Measurements from ENCODE around the gene CCDC71. TPM values are rescaled to one million over a fixed set of nuclear protein-coding genes. Genes with fewer than 3 reads are reported as not detected.
A peak's percentile ranks its signal among the peaks of the same experiment; 100 is the strongest.

CCDC71 gene
- total and polyA plus RNA-seq, 2 experiments from 2014 or later: 0.60 to 36.5 TPM

DNA sequence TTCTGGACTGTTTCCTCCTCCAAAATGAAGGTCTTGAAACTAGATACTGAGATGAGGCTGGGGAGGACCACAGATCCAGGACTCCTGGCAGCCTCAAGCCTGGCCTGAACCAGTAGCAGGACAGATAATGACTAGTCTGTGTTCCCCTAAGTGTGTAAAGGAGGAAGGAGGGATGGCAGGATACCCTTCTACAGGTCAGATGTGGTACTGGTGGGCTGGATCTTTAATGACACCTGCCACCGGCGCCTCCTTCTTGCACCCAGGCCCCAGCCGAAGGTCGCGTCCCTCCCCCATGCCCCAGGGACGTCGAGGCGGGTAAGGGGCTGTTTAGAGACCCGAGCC lies 46.1 kb downstream of the CCDC71 start:
- Histone ChIP-seq H3K4me2 (peak overlapping the region; percentile 91), H3K79me2 (peaks cover 20% of the 10 kb centered on the region), H3K4me3 (peak overlapping the region; percentile 78), H3K4me1 (ENCODE audit: insufficient read depth) (peaks cover 9% of the 10 kb centered on the region), H3K27ac (peak overlapping the region; percentile 90), H3K9me3 (ENCODE audit: low read depth) (no peaks in the 10 kb centered on the region), H3K36me3 (replicated peaks; ENCODE audit: insufficient read depth, low read depth) (no peaks in the 10 kb centered on the region), H4K20me1 (ENCODE audit: insufficient read depth, poor library complexity, severe bottlenecking) (no peaks in the 10 kb centered on the region), H2AFZ (peak overlapping the region; percentile 69), H3K9me2 (replicated peaks; ENCODE audit: insufficient read depth) (no peaks in the 10 kb centered on the region), H3K27me3 (no peaks in the 10 kb centered on the region)
- DNase-seq (ENCODE audit: low spot score): no peak
- TF ChIP-seq EZH2phosphoT487 (IDR thresholded peaks at IDR 0.05; ENCODE audit: low read depth, severe bottlenecking, unreplicated experiment) (no peak), EZH2 (IDR thresholded peaks at IDR 0.05; ENCODE audit: borderline replicate concordance) (no peak)
- TF ChIP-seq, protein P1, sequence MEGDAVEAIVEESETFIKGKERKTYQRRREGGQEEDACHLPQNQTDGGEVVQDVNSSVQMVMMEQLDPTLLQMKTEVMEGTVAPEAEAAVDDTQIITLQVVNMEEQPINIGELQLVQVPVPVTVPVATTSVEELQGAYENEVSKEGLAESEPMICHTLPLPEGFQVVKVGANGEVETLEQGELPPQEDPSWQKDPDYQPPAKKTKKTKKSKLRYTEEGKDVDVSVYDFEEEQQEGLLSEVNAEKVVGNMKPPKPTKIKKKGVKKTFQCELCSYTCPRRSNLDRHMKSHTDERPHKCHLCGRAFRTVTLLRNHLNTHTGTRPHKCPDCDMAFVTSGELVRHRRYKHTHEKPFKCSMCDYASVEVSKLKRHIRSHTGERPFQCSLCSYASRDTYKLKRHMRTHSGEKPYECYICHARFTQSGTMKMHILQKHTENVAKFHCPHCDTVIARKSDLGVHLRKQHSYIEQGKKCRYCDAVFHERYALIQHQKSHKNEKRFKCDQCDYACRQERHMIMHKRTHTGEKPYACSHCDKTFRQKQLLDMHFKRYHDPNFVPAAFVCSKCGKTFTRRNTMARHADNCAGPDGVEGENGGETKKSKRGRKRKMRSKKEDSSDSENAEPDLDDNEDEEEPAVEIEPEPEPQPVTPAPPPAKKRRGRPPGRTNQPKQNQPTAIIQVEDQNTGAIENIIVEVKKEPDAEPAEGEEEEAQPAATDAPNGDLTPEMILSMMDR (IDR thresholded peaks at IDR 0.05; ENCODE audit: poor library complexity): no peak
- 0% methylated on average over 6 of the region's 9 CpGs for WGBS (ENCODE audit: low lambda C conversion rate, missing lambda C conversion rate)

DNA sequence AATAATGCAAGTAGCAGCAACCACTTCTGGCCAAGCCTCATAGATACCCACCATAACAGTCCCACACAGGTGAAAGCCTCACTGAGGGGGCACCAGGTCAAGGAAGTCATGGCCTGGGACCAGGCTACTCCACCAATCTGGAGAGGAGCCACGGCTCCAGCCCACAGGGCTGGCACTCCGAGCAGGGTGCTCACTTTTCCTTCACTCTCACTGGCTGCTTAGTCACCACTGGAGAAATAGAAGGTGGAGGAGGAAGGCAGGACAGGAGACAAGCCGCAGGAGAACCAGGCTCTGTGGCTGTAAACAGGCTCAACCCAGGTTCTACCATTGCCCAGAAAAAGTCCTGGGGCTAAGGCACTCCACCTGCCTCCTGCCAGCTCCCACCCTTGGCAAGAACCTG lies 46.7 kb downstream of the CCDC71 start:
- no peak for DNase-seq (ENCODE audit: low spot score)
- Histone ChIP-seq H3K79me2 (peaks cover 20% of the 10 kb centered on the region), H3K4me2 (peak overlapping the region; percentile 91), H3K9me3 (ENCODE audit: low read depth) (no peaks in the 10 kb centered on the region), H3K4me1 (ENCODE audit: insufficient read depth) (peaks cover 9% of the 10 kb centered on the region), H3K4me3 (peak overlapping the region; percentile 78), H3K9me2 (replicated peaks; ENCODE audit: insufficient read depth) (no peaks in the 10 kb centered on the region), H3K27ac (peak overlapping the region; percentile 90), H3K36me3 (replicated peaks; ENCODE audit: insufficient read depth, low read depth) (no peaks in the 10 kb centered on the region), H3K27me3 (no peaks in the 10 kb centered on the region), H2AFZ (no peak overlapping the region), H4K20me1 (ENCODE audit: insufficient read depth, poor library complexity, severe bottlenecking) (no peaks in the 10 kb centered on the region)
- 87% methylated on average over 3 of the region's 3 CpGs for WGBS (ENCODE audit: low lambda C conversion rate, missing lambda C conversion rate)
- TF ChIP-seq EZH2phosphoT487 (IDR thresholded peaks at IDR 0.05; ENCODE audit: low read depth, severe bottlenecking, unreplicated experiment) (no peak), EZH2 (IDR thresholded peaks at IDR 0.05; ENCODE audit: borderline replicate concordance) (no peak)
- TF ChIP-seq, protein P1 (IDR thresholded peaks at IDR 0.05; ENCODE audit: poor library complexity): no peak

DNA sequence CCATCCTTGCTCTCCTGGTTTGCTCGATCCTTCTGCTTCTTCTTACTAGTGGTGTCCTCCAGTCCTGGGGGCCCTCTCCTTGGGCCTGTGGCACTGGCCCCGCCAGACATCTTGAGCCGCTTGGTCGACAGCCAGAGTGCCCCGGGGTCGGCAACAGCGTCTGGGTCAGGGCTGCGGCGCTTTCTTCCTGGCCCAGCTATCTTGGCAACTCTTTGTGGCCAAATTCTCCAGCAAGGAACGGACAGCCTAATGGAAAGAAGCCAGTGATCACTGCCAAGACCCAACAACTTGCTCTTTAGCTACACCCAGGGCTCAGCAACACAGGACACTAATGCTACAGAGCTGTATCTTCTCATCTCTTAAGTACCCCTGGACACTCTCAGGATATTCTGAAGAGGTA lies 47.1 kb downstream of the CCDC71 start:
- Histone ChIP-seq H3K9me2 (replicated peaks; ENCODE audit: insufficient read depth) (no peaks in the 10 kb centered on the region), H4K20me1 (ENCODE audit: insufficient read depth, poor library complexity, severe bottlenecking) (no peaks in the 10 kb centered on the region), H3K36me3 (replicated peaks; ENCODE audit: insufficient read depth, low read depth) (no peaks in the 10 kb centered on the region), H3K27me3 (no peaks in the 10 kb centered on the region), H2AFZ (no peak overlapping the region), H3K27ac (no peak overlapping the region), H3K4me2 (peak overlapping the region; percentile 91), H3K4me1 (ENCODE audit: insufficient read depth) (peaks cover 9% of the 10 kb centered on the region), H3K79me2 (peaks cover 20% of the 10 kb centered on the region), H3K4me3 (no peak overlapping the region), H3K9me3 (ENCODE audit: low read depth) (no peaks in the 10 kb centered on the region)
- TF ChIP-seq EZH2 (IDR thresholded peaks at IDR 0.05; ENCODE audit: borderline replicate concordance) (no peak), EZH2phosphoT487 (IDR thresholded peaks at IDR 0.05; ENCODE audit: low read depth, severe bottlenecking, unreplicated experiment) (no peak)
- TF ChIP-seq, protein P1 (IDR thresholded peaks at IDR 0.05; ENCODE audit: poor library complexity): no peak
- WGBS (ENCODE audit: low lambda C conversion rate, missing lambda C conversion rate): 97% methylated on average over 10 of the region's 10 CpGs
- no peak for DNase-seq (ENCODE audit: low spot score)

Other genes with a start within 250 kb of the CCDC71 start
- gene ARIH2, start 247.5 kb downstream of the CCDC71 start, total RNA-seq: 58.7 and 60.9 TPM in 2 replicates
- gene ARIH2, start 247.5 kb downstream of the CCDC71 start, polyA plus RNA-seq: 41.7 and 45.3 TPM in 2 replicates
- gene P4HTM, start 176.1 kb downstream of the CCDC71 start, total RNA-seq: 39.4 and 42.5 TPM in 2 replicates
- 84.0 and 85.3 TPM in 2 replicates for gene P4HTM, start 176.1 kb downstream of the CCDC71 start, polyA plus RNA-seq
- 124 and 157 TPM in 2 replicates for gene WDR6, start 158.9 kb downstream of the CCDC71 start, total RNA-seq
- gene WDR6, start 158.9 kb downstream of the CCDC71 start, polyA plus RNA-seq: 190 and 215 TPM in 2 replicates
- 25.0 and 29.3 TPM in 2 replicates for gene DALRD3, start 147.8 kb downstream of the CCDC71 start, total RNA-seq
- 27.0 and 40.6 TPM in 2 replicates for gene DALRD3, start 147.8 kb downstream of the CCDC71 start, polyA plus RNA-seq
- 58.7 and 70.7 TPM in 2 replicates for gene NDUFAF3, start 144.2 kb downstream of the CCDC71 start, total RNA-seq
- gene NDUFAF3, start 144.2 kb downstream of the CCDC71 start, polyA plus RNA-seq: 140 and 173 TPM in 2 replicates
- 180 and 184 TPM in 2 replicates for gene IMPDH2, start 136.9 kb downstream of the CCDC71 start, total RNA-seq
- 115 TPM in 2 replicates for gene IMPDH2, start 136.9 kb downstream of the CCDC71 start, polyA plus RNA-seq
- gene QRICH1, start 72.3 kb downstream of the CCDC71 start, total RNA-seq: 57.7 and 79.9 TPM in 2 replicates
- 38.2 and 42.6 TPM in 2 replicates for gene QRICH1, start 72.3 kb downstream of the CCDC71 start, polyA plus RNA-seq
- 206 and 232 TPM in 2 replicates for gene QARS1, start 61.6 kb downstream of the CCDC71 start, total RNA-seq
- 104 and 112 TPM in 2 replicates for gene QARS1, start 61.6 kb downstream of the CCDC71 start, polyA plus RNA-seq
- 44.2 and 44.6 TPM in 2 replicates for gene USP19, start 45.5 kb downstream of the CCDC71 start, total RNA-seq
- gene USP19, start 45.5 kb downstream of the CCDC71 start, polyA plus RNA-seq: 31.4 and 32.7 TPM in 2 replicates
- 343 and 396 TPM in 2 replicates for gene LAMB2, start 33.3 kb downstream of the CCDC71 start, total RNA-seq
- gene LAMB2, start 33.3 kb downstream of the CCDC71 start, polyA plus RNA-seq: 437 and 474 TPM in 2 replicates
- 54.6 and 72.0 TPM in 2 replicates for gene KLHDC8B, start 5.3 kb upstream of the CCDC71 start, total RNA-seq
- gene KLHDC8B, start 5.3 kb upstream of the CCDC71 start, polyA plus RNA-seq: 86.4 and 97.1 TPM in 2 replicates
- 1.8 and 4.5 TPM in 2 replicates for gene C3orf62, start 110.9 kb upstream of the CCDC71 start, total RNA-seq
- 2.8 and 3.3 TPM in 2 replicates for gene C3orf62, start 110.9 kb upstream of the CCDC71 start, polyA plus RNA-seq
- 14.4 and 20.1 TPM in 2 replicates for gene USP4, start 173.7 kb upstream of the CCDC71 start, total RNA-seq
- gene USP4, start 173.7 kb upstream of the CCDC71 start, polyA plus RNA-seq: 23.9 and 26.5 TPM in 2 replicates
- gene GPX1, start 192.0 kb upstream of the CCDC71 start, total RNA-seq: 186 and 205 TPM in 2 replicates
- gene GPX1, start 192.0 kb upstream of the CCDC71 start, polyA plus RNA-seq: 437 and 440 TPM in 2 replicates
- gene RHOA, start 245.6 kb upstream of the CCDC71 start, total RNA-seq: 434 and 527 TPM in 2 replicates
- gene RHOA, start 245.6 kb upstream of the CCDC71 start, polyA plus RNA-seq: 371 and 392 TPM in 2 replicates
- 20.9 and 24.5 TPM in 2 replicates for gene TCTA, start 246.1 kb upstream of the CCDC71 start, total RNA-seq
- gene TCTA, start 246.1 kb upstream of the CCDC71 start, polyA plus RNA-seq: 30.1 and 31.6 TPM in 2 replicates

Data from hepatocyte (in vitro differentiated cells).